WTC11 (cell line): ENCODE results near the gene HLA-DPA1. TPM values are rescaled to one million over a fixed set of nuclear protein-coding genes. Genes with fewer than 3 reads are reported as not detected.

Experiments
- ATAC-seq: fragments of 200-7000 bp; cut with Tn5 transposase; 2 replicates; pipeline ENCODE4 v1.10.0; 2021; ENCODE audit warnings: mild to moderate bottlenecking, moderate library complexity
- CTCF ChIA-PET: fragments of 300-600 bp; sonication (Branson Sonifier 250); formaldehyde crosslinking; loops from one replicate; lab custom pipeline; 2021; ENCODE audit warnings: antibody characterized with exemption; lab: Charles Lee
- POLR2A ChIA-PET: fragments of 350-600 bp; sonication (Branson Sonifier 250); formaldehyde crosslinking; loops from one replicate; lab custom pipeline; 2021; ENCODE audit warnings: antibody characterized with exemption; lab: Charles Lee
- DNase-seq: peaks from one replicate; pipeline ENCODE4 v3.0.0; 2021; ENCODE audit warnings: low spot score
- H3K27ac Mint-ChIP-seq: 2 replicates; pipeline ENCODE4 v1.8.0; 2021; ENCODE audit warnings: mixed read lengths
- H3K27me3 Mint-ChIP-seq: 2 replicates; pipeline ENCODE4 v1.8.0; 2021; ENCODE audit warnings: low read depth, mild to moderate bottlenecking, moderate library complexity, mixed read lengths
- H3K36me3 Mint-ChIP-seq: 2 replicates; pipeline ENCODE4 v1.8.0; 2021; ENCODE audit warnings: mixed read lengths
- H3K4me1 Mint-ChIP-seq: 2 replicates; pipeline ENCODE4 v1.8.0; 2022; ENCODE audit warnings: mixed read lengths
- H3K4me3 Mint-ChIP-seq: 2 replicates; pipeline ENCODE4 v1.8.0; 2021; ENCODE audit warnings: mild to moderate bottlenecking, moderate library complexity, mixed read lengths
- H3K9me3 Mint-ChIP-seq: 2 replicates; pipeline ENCODE4 v1.8.0; 2021; ENCODE audit warnings: mixed read lengths
- ATF2 ChIP-seq: sonication (generic); formaldehyde crosslinking; IDR thresholded peaks from 2 replicates; pipeline ENCODE4 v1.8.1; 2022; ENCODE audit warnings: low read depth, missing genetic modification reagents, borderline replicate concordance
- ATF3 ChIP-seq: sonication (generic); formaldehyde crosslinking; conservative IDR thresholded peaks from 2 replicates; pipeline ENCODE4 v1.8.1; 2022; ENCODE audit warnings: mild to moderate bottlenecking, missing genetic modification reagents
- E2F5 ChIP-seq: sonication (generic); formaldehyde crosslinking; IDR thresholded peaks from 2 replicates; pipeline ENCODE4 v1.8.1; 2022; ENCODE audit warnings: mild to moderate bottlenecking, moderate library complexity, missing genetic modification reagents
- ESRRA ChIP-seq: sonication (generic); formaldehyde crosslinking; IDR thresholded peaks from 2 replicates; pipeline ENCODE4 v1.8.1; 2022; ENCODE audit warnings: mild to moderate bottlenecking, missing genetic modification reagents, borderline replicate concordance
- ETV6 ChIP-seq: sonication (generic); formaldehyde crosslinking; IDR thresholded peaks from 2 replicates; pipeline ENCODE4 v1.8.1; 2022; ENCODE audit warnings: mild to moderate bottlenecking, missing genetic modification reagents
- IRF1 ChIP-seq: sonication (generic); formaldehyde crosslinking; IDR thresholded peaks from 2 replicates; pipeline ENCODE4 v1.8.0; 2023; ENCODE audit warnings: missing genetic modification reagents
- NFYB ChIP-seq: sonication (generic); formaldehyde crosslinking; conservative IDR thresholded peaks from 2 replicates; pipeline ENCODE4 v1.8.0; 2022; ENCODE audit warnings: low read depth, missing genetic modification reagents
- NR1H2 ChIP-seq: sonication (generic); formaldehyde crosslinking; IDR thresholded peaks from 2 replicates; pipeline ENCODE4 v1.9.0; 2021; ENCODE audit warnings: mild to moderate bottlenecking, moderate library complexity, missing genetic modification reagents
- RORB ChIP-seq: fragments of 250-450 bp; sonication (Bioruptor Pico); IDR thresholded peaks from 2 replicates; pipeline ENCODE4 v1.9.0; 2021; ENCODE audit warnings: mild to moderate bottlenecking
- USF1 ChIP-seq: sonication (generic); formaldehyde crosslinking; IDR thresholded peaks from 2 replicates; pipeline ENCODE4 v1.8.0; 2022; ENCODE audit warnings: mild to moderate bottlenecking, missing genetic modification reagents
- USF2 ChIP-seq: sonication (generic); formaldehyde crosslinking; IDR thresholded peaks from 2 replicates; pipeline ENCODE4 v1.8.1; 2023; ENCODE audit warnings: mild to moderate bottlenecking, missing genetic modification reagents, moderate library complexity
- ZBTB21 ChIP-seq: sonication (generic); formaldehyde crosslinking; IDR thresholded peaks from 2 replicates; pipeline ENCODE4 v1.8.1; 2023; ENCODE audit warnings: mild to moderate bottlenecking, missing genetic modification reagents, borderline replicate concordance
- ZBTB43 ChIP-seq: sonication (generic); formaldehyde crosslinking; IDR thresholded peaks from 2 replicates; pipeline ENCODE4 v1.8.1; 2023; ENCODE audit warnings: mild to moderate bottlenecking, missing genetic modification reagents
- ZNF121 ChIP-seq: sonication (generic); formaldehyde crosslinking; IDR thresholded peaks from 2 replicates; pipeline ENCODE4 v1.8.0; 2023; ENCODE audit warnings: missing genetic modification reagents
- ZNF232 ChIP-seq: sonication (generic); formaldehyde crosslinking; IDR thresholded peaks from 2 replicates; pipeline ENCODE4 v1.8.0; 2022; ENCODE audit warnings: mild to moderate bottlenecking, missing genetic modification reagents
- ZNF317 ChIP-seq: sonication (generic); formaldehyde crosslinking; IDR thresholded peaks from 2 replicates; pipeline ENCODE4 v1.8.1; 2023; ENCODE audit warnings: low read depth, mild to moderate bottlenecking, moderate library complexity, missing genetic modification reagents, borderline replicate concordance
- ZNF512 ChIP-seq: sonication (generic); formaldehyde crosslinking; IDR thresholded peaks from 2 replicates; pipeline ENCODE4 v1.8.1; 2022; ENCODE audit warnings: missing genetic modification reagents, borderline replicate concordance
- total RNA-seq: library from RNA; stranded (reverse); gene quantifications from 3 replicates; pipeline ENCODE4 v1.2.3, GENCODE V29; 2021

Gene HLA-DPA1
- total RNA-seq, 1 experiment from 2014 or later = 4.9 TPM

- H3K27me3 Mint-ChIP-seq = peaks cover 10% of the 10 kb centered on the region
- H3K4me1 Mint-ChIP-seq = peaks cover 4% of the 10 kb centered on the region; the same call in 1 of the 2 replicates
- no peak overlapping the region for H3K4me3 Mint-ChIP-seq
- DNase-seq (no peak), ATAC-seq (no peak)
- POLR2A ChIA-PET = no interaction called here
- H3K27ac Mint-ChIP-seq = no peak overlapping the region
- CTCF ChIA-PET = no interaction called here
- H3K36me3 Mint-ChIP-seq = no peaks in the 10 kb centered on the region
- TF ChIP-seq ESRRA (CRISPR knock-in tag) (no peak), USF2 (CRISPR knock-in tag) (no peak), ZNF317 (CRISPR knock-in tag) (peak; percentile 94)
- H3K9me3 Mint-ChIP-seq = peaks cover 12% of the 10 kb centered on the region
These were observed 38.9 kb downstream of the HLA-DPA1 start for GRCh38 chr6:33034554-33034953.

GRCh38 chr6:33030245-33030644 is 43.2 kb downstream of the HLA-DPA1 start:
- no peaks in the 10 kb centered on the region for H3K36me3 Mint-ChIP-seq
- DNase-seq = no peak
- ChIA-PET CTCF (interaction anchor here (0.9 to 2.1 kb wide), 4 partner anchors 11 to 118 kb away, joined by 3 to 6 read pairs (median 4); no protein-coding TSS in a partner anchor), POLR2A (no interaction called here)
- peaks cover 15% of the 10 kb centered on the region for H3K27me3 Mint-ChIP-seq
- no peak overlapping the region for H3K27ac Mint-ChIP-seq
- H3K9me3 Mint-ChIP-seq = peaks cover 8% of the 10 kb centered on the region
- TF ChIP-seq ETV6 (CRISPR knock-in tag) (no peak), ZNF232 (CRISPR knock-in tag) (no peak)
- H3K4me1 Mint-ChIP-seq = peaks cover 4% of the 10 kb centered on the region; the same call in 1 of the 2 replicates
- H3K4me3 Mint-ChIP-seq = no peak overlapping the region
- ATAC-seq = no peak

GRCh38 chr6:33029328-33030184 is 43.9 kb downstream of the HLA-DPA1 start:
- ChIA-PET CTCF (interaction anchor here (0.8 to 2.1 kb wide), 7 partner anchors 10 to 132 kb away, joined by 3 to 6 read pairs (median 4); partner anchors contain the start of gene HLA-DMA), POLR2A (no interaction called here)
- DNase-seq (no peak), ATAC-seq (peak; percentile 68)
- TF ChIP-seq NFYB (CRISPR knock-in tag) (peak; percentile 39; the same call in 1 of the 2 replicates), E2F5 (CRISPR knock-in tag) (no peak), IRF1 (CRISPR knock-in tag) (no peak)
- Mint-ChIP-seq H3K27me3 (peaks cover 15% of the 10 kb centered on the region), H3K9me3 (peaks cover 1% of the 10 kb centered on the region), H3K4me1 (peaks cover 4% of the 10 kb centered on the region; the same call in 1 of the 2 replicates), H3K27ac (no peak overlapping the region), H3K36me3 (no peaks in the 10 kb centered on the region), H3K4me3 (no peak overlapping the region)

GRCh38 chr6:33028220-33028849 is 45.1 kb downstream of the HLA-DPA1 start:
- H3K4me1 Mint-ChIP-seq = peaks cover 4% of the 10 kb centered on the region; the same call in 1 of the 2 replicates
- ATAC-seq (no peak), DNase-seq (no peak)
- no peak overlapping the region for H3K27ac Mint-ChIP-seq
- H3K9me3 Mint-ChIP-seq = no peaks in the 10 kb centered on the region
- CTCF ChIA-PET = interaction anchor here (0.6 to 2.1 kb wide), 5 partner anchors 9 to 227 kb away, joined by 3 to 5 read pairs (median 3); partner anchors contain the start of gene HLA-DMA
- POLR2A ChIA-PET = no interaction called here
- no peaks in the 10 kb centered on the region for H3K36me3 Mint-ChIP-seq
- peaks cover 15% of the 10 kb centered on the region for H3K27me3 Mint-ChIP-seq
- no peak overlapping the region for H3K4me3 Mint-ChIP-seq
- TF ChIP-seq ATF2 (CRISPR knock-in tag) (no peak), ATF3 (no peak), ZBTB21 (CRISPR knock-in tag) (no peak), RORB (CRISPR knock-in tag) (no peak), NR1H2 (CRISPR knock-in tag) (no peak), ZBTB43 (CRISPR knock-in tag) (no peak), ZNF512 (CRISPR knock-in tag) (no peak), USF1 (CRISPR knock-in tag) (no peak), ZNF121 (CRISPR knock-in tag) (no peak)
